LoVo (cell line): ENCODE data around the gene RASD1.
A peak's percentile ranks its signal among the peaks of the same experiment; 100 is the strongest.

ENCODE experiments used
- DNase-seq: peaks from one replicate; pipeline ENCODE4 v3.0.0-alpha.2; 2016; ENCODE audit warnings: low spot score

Gene RASD1, protein sequence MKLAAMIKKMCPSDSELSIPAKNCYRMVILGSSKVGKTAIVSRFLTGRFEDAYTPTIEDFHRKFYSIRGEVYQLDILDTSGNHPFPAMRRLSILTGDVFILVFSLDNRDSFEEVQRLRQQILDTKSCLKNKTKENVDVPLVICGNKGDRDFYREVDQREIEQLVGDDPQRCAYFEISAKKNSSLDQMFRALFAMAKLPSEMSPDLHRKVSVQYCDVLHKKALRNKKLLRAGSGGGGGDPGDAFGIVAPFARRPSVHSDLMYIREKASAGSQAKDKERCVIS

DNA sequence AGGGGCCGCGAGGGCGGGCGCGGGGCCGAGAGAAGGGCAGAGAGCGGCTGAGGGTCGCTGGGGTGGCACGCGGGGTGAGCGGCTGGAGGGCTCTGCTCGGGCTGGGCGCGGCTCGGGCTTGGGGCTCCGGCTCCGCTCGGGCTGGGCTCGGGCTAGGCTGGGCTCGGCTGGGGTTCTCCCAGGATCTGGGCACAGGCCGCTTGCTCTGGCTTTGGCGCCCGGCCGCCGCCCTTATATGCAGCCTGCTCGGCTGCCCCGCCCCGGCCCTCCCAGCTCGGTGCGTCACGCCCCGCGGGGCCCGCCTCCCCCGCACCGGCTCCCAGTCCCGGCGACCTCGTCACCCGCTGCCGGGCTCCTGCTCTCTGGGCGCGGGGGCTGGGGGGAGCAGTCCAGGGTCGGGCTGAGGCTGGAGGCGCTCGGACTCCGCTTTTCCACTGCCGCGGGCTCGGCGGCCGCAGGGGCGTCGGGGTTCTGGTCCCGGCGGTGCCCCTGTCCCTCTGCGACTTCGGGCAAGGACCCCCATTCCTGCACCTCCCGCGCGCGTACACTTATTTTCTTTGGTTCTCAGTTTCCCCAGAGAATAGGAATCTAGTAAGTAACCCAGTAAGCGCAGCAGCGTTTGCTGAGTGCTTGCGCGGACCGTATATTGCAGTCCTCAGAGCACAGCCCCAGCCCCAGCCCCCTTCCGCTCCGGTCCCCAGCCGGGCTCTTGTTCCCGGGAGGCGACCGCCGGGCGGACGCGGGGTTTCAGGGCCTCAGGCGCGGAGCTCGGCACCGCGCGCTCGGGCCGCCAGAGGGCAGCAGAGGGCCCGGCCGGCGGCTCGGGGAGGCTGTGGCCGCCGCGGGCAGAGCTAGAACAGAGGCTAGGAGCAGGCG is at the start of gene RASD1:
RASD1 (minus strand) TSS at position 207 of the 876 bp plus-strand sequence. CDS start 214 bp downstream, outside the sequence.
- DNase-seq = peak; percentile 86

DNA sequence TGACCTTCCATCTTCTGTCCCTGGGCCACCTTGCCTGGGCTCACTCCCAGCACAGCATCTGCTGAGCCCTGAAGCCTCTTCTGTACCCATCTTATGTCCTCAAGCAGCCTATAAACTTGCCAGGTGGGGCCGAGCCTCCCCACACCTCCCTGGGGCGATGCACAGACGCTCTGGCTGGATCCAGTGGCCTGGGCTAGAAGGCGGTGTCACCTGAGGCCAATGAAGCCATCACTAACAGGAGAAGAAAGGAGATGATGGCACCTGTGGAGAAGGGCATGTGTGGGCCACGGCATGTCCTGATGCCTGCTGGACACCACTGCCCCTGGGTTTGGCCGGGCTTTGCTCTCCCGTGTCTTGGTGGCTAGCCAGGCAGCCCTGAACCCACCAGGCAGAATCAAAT is 49.8 kb upstream of the RASD1 start:
- DNase-seq = no peak

DNA sequence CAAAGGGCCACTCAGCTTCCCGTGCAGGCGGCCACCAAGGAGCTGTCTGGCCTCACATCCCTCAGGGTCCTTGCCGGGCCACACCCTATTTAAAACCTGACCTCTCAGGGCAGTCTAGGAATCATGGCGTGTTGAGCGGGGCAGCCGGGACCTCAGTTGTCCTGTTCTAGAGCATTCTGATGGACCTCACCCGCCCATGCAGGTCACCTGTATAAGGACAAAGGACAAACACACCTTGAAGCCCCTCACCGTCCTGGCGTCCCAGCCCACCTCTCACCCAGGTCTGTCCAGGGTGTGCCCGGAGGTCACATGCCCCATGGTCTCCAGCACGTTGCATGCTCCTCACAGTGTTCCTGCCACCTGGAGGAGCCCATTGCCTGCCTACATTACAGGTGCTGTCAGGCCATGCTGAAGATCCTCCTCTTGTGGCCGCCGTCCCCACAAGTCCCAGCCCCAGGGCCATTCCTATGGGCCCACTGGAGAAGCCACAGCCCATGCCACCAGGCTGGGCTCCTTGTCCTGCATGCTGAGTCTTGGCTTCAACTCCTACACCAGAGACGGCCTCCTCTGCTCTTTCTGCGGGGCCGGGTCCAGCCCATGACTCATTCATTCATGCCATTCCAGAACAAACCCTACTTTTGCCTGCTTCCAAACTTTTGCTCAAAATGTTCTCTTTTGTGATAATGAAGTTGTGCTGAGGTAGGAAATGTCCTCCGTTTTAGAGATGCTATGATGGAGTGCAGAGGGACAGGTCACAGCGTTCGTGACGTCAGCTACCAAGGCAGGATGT is 49.0 kb upstream of the RASD1 start:
- no peak for DNase-seq

DNA sequence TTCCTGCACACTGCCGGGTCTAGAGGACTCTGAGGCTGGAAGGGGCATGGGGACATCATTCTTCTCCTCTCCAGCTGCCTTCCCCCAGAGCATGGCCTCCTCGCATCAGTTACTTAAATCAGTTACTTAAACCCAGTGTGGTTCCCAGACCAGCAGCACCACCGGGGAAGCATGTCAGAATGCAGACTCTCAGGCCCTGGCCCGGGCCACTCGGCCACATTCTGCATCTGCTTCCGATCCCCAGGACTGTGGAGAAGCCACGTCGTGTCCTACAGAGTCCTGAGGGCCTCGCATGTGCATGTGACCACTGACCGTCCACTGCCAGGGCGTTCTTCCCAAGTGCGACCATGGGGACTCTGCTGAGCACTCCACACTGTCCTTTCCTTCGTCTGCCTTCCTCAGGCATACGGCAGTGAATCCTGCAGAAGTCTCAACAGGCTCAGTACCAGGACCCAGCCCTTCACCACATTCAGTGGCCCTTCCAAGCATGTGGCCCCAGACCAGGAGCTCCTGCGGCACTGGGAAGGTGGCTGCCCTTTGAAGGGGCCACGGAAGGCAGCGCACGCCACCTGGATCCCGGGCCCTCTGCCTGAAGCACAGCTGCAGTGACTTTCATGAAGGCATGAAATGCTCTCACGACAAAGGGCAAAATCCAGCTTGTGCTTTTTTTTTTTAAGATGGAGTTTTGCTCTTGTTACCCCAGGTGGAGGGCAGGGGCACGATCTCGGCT is 46.9 kb upstream of the RASD1 start:
- no peak for DNase-seq

DNA sequence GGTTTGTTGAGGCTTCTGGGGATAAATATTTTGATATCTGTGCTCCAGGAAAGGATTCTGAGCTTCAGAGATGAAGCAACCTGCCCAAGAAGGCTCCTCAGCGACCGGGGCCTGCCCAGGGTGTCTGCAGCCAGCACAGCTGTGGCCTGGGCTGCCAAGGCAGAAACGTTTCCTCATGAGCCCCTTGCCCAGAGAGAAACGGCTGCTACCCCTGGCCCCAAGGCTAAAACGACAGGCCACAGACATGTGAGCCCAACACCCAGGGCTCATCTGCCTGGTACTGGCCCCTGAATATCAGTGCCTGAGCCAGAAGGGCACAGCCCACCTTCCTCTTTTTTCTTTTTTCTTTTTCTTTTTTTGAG is 45.4 kb upstream of the RASD1 start:
- DNase-seq = no peak

DNA sequence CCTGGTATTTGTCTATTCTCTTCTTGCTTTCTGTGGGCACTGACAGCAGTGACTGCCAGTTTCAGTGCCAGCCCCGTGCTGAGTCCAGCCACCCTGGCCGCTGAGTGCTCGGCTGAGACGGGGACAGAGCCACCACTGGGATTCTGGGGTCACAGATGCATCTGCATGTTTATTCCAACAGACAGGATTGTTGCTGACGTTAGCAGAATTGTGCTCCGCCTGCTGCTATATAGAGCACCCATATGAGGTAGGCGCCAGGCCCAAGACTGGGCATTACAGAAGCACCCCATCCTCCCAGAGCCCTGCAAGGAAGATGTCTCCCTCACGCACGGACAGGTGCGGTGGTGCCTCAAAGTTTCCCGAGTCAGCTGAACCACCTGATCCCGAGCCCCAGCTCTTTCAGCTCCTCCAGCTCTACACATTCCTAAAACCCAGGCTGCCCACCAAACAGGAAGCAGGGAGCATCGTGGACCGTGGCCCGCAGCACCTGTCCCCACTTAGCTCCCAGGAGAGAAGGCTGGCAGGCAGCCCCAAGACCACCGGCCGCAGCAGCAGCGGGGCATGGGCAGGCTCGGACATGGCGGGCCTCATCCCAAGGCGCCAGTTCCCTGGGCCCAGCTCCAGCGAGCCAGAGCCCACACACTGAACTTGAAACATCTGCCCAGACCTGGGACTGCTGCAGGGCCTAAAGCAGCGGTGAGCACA is 44.9 kb upstream of the RASD1 start:
- DNase-seq = no peak

DNA sequence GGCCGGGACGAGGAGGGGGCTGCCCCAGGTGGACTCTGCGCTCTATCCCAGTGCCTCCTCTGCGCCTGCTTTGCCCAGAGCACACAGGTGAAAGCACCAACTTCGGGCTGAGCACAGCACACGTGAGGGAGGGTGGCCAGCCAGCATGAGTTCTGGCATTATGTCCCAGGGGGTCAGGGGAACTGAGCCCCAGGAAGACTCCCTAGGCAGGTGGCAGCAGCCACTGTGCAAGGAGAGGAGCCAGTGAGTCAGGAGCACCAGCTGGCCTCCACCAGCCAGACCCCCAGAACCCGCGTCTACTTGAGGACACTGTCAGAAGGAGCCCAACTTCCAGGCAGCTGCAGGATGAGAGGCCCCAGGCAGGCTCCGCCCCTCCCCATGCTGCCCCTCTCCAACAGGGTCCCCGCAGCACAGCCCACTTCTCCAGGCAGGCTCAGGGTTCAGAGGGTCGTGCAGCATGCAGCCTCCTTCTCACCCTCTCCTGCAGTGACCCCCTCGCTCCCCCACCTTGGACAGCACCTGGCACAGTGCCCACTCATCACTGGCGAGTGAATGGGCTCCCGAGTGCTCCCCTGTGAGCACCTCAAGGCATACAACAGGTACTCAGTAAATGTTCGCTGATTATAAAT is 44.2 kb upstream of the RASD1 start:
- no peak for DNase-seq

DNA sequence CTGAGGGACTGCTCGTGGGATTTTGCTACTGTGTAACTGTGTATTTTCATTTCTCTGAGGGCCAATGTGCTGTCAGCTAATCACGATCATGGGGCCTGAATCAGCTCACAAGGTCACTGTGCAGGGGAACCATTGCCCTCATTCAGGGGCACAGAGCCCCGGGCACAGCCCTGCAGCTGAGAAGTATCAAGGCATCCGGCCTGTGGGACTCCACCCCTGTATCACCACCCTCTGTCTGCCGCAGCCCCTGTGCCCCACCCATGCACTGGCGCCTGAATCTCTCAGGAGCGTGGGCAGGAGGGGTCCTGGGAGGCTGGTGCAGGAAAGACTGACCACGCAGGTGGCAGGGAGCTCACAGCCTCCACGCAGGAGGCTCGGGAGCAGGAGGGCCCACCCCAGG is 43.4 kb upstream of the RASD1 start:
- no peak for DNase-seq

DNA sequence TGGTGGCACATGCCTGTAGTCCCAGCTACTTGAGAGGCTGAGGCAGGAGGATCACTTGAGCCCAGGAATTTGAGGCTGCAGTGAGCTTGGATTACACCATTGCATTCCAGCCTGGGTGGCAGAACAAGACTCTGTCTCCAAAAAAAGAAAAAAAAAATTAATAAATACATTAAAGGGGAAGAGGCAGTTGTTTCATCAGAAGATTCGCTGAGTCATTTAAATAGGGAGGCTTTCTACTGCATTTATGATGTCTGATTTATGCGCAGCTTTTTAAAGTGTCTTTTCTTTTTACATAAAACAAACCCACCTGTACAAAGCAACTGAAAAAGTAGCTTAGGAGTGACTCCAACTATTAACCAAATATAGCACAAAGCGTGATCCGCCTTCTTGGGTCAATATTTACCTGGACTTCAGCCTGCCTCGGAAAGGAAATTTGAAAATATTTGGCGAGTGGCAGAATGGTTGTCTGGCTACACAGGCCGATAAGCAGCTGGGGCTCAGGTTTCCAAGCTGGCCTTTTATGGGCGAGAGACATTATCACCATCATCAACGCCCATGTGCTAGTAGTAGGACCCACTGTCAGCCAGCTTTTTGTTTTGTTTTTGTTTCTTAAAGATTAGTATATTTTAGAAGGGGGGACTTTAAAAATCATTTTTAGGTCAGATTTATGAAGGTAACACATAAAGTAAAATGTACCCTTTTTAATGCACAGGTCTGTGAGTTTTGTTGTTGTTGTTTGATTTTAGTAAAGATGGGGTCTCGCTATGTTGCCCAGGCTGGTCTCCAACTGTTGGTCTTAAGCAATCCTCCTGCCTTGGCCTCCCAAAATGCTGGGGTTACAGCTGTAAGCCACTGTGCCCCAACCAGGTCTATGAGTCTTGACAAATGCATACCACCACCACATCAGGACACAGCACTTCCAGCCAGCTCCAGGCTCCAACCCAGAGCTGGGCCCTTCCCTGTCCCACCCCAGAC is 42.5 kb upstream of the RASD1 start:
- DNase-seq = peak; percentile 56

DNA sequence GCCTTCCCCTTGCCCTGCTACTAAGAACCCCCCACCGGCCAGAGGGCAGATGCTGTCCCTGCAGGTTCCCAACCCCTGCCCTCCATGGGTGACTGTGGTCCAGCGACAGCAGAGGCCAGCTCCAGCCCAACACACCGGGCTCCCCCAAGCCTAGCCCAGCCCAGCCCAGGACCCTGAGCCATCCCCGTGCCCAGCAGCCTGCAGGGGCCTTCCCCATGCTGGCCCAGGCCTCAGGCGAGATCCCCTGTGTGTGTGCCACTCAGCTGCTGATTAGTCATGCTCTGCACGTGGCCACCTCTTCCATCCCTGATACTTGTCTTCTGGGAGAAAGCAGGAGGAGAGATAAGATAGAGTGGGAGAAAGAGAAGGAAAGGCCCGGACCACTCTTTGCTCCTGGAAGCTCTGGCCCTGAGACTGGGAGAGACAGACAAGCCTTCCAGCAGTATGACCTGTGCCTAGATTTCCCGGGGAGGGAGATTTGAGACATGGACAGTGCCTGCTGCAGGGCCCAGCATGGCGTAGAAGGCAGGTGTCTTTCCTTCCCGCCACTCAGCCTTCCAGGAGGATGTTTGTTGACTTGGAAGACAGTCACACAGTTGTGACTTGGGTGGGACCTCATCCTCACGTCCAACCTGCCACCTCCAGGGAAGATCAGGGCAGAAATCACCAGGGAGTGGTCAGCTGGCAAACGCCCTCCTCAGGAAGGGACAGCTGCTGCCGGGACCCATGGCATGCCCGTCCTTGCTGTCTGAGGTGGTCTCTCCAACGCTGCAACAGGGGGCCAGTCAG is 41.3 kb upstream of the RASD1 start:
- no peak for DNase-seq

DNA sequence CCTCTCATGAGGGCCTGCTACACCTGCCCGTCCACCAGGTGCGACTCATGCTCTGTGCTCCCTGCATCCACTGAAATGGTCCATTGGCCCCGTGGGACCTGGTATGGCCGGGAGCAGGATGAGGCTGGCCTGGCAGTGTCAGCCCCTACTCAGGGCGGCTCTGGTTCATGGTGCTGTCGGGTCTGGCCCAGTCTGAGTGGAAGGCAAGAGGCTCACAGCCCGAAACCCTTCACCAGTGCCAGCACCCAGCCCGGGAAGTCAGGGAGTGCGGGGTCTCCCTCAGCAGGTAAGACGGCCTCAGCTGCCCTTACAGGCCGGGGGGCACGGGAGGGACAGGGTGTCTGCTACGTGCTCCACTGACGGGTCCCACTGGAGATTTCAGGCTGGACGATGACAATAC is 40.5 kb upstream of the RASD1 start:
- no peak for DNase-seq

DNA sequence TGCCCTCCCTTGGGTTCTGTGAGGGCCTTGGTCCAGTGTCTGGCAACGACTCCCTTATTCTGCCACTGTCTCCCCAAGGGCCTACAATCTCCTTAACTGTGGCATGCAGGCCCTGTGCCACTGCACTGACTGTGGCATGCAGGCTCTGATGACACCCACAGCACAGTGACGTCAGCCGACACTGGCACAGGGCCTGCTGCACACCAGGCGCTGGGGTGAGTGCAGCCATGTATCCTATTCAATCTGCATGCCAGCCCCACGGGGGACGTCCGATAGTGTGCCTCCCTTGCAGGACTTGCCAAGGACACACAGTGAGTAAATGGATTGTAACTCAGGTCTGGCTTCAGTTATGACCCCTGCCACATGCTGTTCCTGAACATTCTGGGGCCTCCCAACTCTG is 39.8 kb upstream of the RASD1 start:
- DNase-seq = no peak

DNA sequence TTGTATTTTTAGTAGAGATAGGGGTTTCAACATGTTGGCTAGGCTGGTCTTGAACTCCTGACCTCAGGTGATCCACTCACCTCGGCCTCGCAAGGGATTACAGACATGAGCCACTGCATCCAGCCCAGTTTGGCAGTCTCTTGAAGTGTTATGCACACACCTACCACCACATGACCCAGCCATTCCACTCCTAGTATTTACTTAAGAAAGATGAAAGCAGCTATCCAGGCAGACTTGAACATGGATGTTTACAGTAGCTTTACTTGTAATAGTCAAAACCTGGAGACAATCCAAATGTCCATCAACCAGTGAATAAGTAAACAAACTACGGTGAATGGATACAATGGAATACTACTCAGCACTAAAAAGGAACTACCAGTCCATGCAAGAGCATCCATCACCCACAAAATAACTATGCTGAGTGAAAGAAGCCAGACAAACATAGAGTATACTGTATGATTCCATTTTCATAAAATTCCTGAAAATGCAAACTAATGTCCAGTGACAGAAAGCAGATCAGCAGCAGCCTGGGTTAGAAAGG is 37.8 kb upstream of the RASD1 start:
- DNase-seq = peak; percentile 69

DNA sequence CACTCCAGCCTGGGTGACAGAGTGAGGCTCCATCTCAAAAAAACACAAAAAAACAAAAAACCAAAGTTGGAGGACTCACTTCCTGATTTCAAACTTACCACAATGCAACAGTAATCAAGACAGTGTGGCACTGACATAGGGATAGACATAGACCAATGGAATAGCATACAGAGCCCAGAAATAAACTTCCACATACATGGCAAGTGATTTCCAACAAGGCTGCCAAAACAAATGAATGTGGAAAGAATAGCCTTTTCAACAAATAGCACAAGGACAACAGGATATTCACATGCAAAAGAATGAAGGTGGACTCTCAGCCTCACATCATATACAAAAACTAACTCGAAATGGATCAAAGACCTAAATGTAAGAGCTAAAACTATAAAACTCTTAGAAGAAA is 36.8 kb upstream of the RASD1 start:
- no peak for DNase-seq

DNA sequence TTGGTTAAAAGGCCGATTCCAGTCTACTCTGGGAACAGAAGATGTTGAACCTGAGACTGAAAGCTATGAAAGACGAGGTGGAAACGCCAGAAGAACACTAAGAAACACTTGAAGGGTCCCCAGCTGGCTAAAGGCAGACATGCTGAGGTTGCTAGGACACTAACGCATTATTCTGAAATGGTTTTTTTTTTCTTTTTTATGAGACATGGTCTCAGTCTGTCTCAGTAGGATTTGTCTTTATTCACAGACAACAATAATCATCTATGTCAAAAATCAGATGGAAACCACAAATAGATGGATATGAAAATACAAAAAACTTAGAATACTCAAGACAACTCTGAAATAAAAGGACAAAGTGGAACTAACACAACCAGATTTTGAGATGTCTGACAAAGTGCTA is 35.0 kb upstream of the RASD1 start:
- no peak for DNase-seq

DNA sequence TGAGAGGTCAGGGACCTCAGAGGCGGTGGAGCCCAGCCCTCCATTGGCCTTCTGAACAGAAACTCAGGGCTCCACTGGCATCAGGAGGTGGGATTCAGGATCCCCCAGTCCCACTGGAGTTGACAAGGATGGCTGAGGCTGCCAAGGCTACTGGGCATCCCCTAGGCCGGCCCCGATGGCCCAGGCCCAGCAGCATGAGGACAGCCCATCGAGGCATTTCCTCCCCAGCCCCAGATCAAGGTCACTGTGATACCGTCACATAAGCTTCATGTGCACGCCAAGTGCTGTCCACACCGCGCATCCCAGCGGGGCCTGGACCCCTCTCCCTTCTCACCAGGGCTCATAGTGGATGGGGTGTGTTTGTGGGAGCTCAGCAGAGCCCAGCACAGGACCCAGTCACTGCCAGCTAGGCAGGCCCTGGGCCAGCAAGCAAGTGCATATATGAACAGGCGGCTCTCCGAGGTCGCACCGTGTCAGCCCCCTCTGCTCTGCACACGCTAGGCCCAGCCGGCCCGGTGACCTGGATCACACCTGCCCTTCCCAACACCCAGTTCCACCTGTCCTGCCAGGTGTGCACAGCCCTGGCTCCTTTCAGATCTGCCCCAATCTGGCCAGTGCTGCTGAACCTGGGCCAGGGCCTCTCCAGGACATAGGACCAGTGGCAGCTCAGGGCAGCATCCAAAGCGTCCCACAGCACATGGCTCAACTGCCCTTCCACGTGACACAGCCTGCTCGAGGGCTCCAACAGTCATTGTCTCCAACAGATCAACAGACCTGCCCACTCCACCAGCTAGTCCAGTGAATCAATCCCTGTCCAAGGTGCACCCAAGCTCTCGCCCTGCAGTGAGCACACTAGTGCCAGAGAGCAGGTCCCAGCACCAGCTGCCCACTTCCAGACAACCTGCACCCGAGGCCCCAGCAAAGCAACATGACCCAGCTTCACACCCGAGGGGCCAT is 32.8 kb upstream of the RASD1 start:
- no peak for DNase-seq

DNA sequence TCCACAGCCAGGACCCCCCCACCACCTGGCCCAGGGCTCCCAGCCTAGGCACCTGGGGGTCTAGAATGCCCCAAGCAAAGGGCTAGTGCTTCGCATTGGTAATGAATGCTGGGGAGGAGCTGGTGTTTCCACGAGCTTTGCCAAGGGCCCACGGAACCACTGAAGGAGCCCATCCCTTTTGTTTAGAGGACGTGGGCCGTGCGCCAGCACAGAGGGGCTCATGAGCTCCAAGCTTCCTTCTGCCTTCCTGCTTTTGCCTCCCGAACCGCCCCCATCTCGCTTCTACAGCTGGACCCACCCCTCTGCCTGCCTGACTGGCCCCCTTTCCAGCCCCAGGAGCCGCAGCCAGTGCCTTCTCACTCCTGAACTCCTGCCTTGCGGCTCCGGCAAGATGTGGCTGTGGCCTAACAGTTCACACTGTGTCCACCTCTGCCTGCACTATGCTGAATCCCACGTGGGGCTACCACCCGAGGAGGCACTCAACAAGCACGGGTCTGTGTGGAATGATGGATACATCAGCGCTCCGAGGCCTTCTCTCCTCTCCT is 31.8 kb upstream of the RASD1 start:
- DNase-seq = no peak
